OCI-LY1 (cell line): ENCODE data around the gene C1orf35.

Experiments
- H2AFZ ChIP-seq: fragments of 200-600 bp; sonication (generic), shearing (Covaris generic); 2 replicates; pipeline ENCODE4 v1.6.0; 2014; ENCODE audit warnings: antibody characterized with exemption, mild to moderate bottlenecking, low read length
- H3F3A ChIP-seq: fragments of 200-600 bp; sonication (generic), shearing (Covaris generic); 2 replicates; pipeline ENCODE4 v1.6.0; 2014; ENCODE audit warnings: mild to moderate bottlenecking, antibody characterized with exemption, low read length, moderate library complexity; ENCODE audit not compliant: insufficient read depth
- H3K27ac ChIP-seq: fragments of 200-600 bp; sonication (generic); 2 replicates; pipeline ENCODE4 v1.5.1; 2014; ENCODE audit warnings: low read length, mixed run types, mild to moderate bottlenecking, low read depth; ENCODE audit not compliant: poor library complexity, severe bottlenecking
- H3K27me3 ChIP-seq: fragments of 200-600 bp; sonication (generic); 2 replicates; pipeline ENCODE4 v1.6.0; 2014; ENCODE audit warnings: antibody characterized with exemption, mild to moderate bottlenecking, low read length, moderate library complexity; ENCODE audit not compliant: insufficient read depth
- H3K36me3 ChIP-seq: fragments of 200-600 bp; sonication (generic); 2 replicates; pipeline ENCODE4 v1.6.1; 2014; ENCODE audit warnings: mild to moderate bottlenecking, antibody characterized with exemption, low read length, moderate library complexity, mixed read lengths; ENCODE audit not compliant: insufficient read depth
- H3K4me1 ChIP-seq: fragments of 200-600 bp; sonication (generic); 2 replicates; pipeline ENCODE4 v1.5.1; 2014; ENCODE audit warnings: mild to moderate bottlenecking, low read length, moderate library complexity; ENCODE audit not compliant: insufficient read depth, severe bottlenecking
- H3K4me2 ChIP-seq: fragments of 200-600 bp; sonication (generic), shearing (Covaris generic); 2 replicates; pipeline ENCODE4 v1.6.1; 2014; ENCODE audit warnings: low read length
- H3K4me3 ChIP-seq: fragments of 200-600 bp; sonication (generic); 2 replicates; pipeline ENCODE4 v1.5.1; 2014; ENCODE audit warnings: low read length, low read depth, mild to moderate bottlenecking, mixed read lengths; ENCODE audit not compliant: poor library complexity, severe bottlenecking
- H3K79me2 ChIP-seq: fragments of 200-600 bp; shearing (Covaris generic); 2 replicates; pipeline ENCODE4 v1.6.1; 2016; ENCODE audit warnings: mixed run types, low read length, mixed read lengths; ENCODE audit not compliant: insufficient read depth
- H3K9ac ChIP-seq: fragments of 200-600 bp; sonication (generic), shearing (Covaris generic); 2 replicates; pipeline ENCODE4 v1.6.1; 2014; ENCODE audit warnings: mild to moderate bottlenecking, low read length, mixed read lengths
- H3K9me2 ChIP-seq: fragments of 200-600 bp; sonication (generic), shearing (Covaris generic); 2 replicates; pipeline ENCODE4 v1.6.1; 2014; ENCODE audit warnings: low read depth, mild to moderate bottlenecking, low read length, mixed read lengths
- H3K9me3 ChIP-seq: fragments of 200-600 bp; shearing (Covaris generic); 2 replicates; pipeline ENCODE4 v1.6.1; 2014; ENCODE audit warnings: low read length, mixed read lengths
- H4K20me1 ChIP-seq: fragments of 200-600 bp; sonication (generic), shearing (Covaris generic); 2 replicates; pipeline ENCODE4 v1.6.0; 2016; ENCODE audit warnings: mild to moderate bottlenecking, low read length; ENCODE audit not compliant: insufficient read depth
- EZH2 ChIP-seq: fragments of 200-600 bp; sonication (generic), shearing (Covaris generic); IDR thresholded peaks from 2 replicates; pipeline ENCODE4 v1.8.0; 2017; ENCODE audit warnings: borderline replicate concordance, mixed run types, mild to moderate bottlenecking, antibody characterized with exemption, low read length, moderate library complexity, mixed read lengths
- TF ChIP-seq, protein P1 (sequence below): fragments of 200-600 bp; sonication (generic), shearing (Covaris generic); IDR thresholded peaks from 2 replicates; pipeline ENCODE4 v1.5.1; 2017; ENCODE audit warnings: mild to moderate bottlenecking, antibody characterized with exemption, low read length, moderate library complexity, mixed read lengths

Gene C1orf35

DNA sequence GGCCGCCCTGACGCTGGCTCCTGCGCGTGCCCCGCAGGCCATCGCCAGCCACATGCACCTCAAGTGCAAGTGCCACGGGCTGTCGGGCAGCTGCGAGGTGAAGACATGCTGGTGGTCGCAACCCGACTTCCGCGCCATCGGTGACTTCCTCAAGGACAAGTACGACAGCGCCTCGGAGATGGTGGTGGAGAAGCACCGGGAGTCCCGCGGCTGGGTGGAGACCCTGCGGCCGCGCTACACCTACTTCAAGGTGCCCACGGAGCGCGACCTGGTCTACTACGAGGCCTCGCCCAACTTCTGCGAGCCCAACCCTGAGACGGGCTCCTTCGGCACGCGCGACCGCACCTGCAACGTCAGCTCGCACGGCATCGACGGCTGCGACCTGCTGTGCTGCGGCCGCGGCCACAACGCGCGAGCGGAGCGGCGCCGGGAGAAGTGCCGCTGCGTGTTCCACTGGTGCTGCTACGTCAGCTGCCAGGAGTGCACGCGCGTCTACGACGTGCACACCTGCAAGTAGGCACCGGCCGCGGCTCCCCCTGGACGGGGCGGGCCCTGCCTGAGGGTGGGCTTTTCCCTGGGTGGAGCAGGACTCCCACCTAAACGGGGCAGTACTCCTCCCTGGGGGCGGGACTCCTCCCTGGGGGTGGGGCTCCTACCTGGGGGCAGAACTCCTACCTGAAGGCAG, 44.0 kb downstream of the C1orf35 start:
- TF ChIP-seq, protein P1, sequence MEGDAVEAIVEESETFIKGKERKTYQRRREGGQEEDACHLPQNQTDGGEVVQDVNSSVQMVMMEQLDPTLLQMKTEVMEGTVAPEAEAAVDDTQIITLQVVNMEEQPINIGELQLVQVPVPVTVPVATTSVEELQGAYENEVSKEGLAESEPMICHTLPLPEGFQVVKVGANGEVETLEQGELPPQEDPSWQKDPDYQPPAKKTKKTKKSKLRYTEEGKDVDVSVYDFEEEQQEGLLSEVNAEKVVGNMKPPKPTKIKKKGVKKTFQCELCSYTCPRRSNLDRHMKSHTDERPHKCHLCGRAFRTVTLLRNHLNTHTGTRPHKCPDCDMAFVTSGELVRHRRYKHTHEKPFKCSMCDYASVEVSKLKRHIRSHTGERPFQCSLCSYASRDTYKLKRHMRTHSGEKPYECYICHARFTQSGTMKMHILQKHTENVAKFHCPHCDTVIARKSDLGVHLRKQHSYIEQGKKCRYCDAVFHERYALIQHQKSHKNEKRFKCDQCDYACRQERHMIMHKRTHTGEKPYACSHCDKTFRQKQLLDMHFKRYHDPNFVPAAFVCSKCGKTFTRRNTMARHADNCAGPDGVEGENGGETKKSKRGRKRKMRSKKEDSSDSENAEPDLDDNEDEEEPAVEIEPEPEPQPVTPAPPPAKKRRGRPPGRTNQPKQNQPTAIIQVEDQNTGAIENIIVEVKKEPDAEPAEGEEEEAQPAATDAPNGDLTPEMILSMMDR = no peak
- no peak for TF ChIP-seq EZH2
- no peak overlapping the region for H3K9ac ChIP-seq

DNA sequence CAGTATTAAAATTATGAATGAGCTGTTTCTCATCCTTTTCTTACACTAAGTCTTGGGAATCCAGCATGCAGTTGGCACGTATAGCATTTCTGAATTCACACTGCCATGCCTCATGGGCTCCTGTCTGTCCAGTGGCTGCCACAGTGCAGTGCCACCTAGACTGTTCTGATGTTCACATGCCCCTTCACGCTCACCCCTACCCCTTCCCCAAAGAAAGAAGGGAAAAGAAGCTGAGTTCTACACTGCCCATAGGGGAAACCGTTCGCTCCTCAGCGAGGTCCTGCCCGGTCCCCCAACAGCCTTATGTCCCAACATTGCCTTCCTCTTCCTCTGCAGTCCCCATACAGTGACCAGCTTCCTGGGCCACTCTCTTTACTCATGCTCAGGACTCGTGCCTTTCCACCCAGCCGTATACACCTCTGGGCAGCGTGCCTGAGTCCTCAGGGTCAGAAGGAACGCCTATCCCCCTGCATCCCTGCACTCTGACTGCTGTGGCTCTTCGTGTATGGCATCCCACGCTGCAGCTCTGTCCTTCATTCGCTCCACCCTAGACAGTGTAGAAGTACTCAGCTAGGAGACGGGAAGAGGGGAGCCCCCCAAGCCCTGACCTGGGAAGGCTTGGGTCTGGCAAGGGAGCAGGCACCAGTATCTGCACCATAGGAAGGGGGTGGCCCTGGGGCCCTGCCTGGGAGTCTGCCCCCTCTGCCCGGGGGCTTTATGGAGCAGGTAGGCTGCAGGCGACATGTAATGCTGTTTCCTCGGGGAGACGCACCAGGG, 44.8 kb downstream of the C1orf35 start:
- no peak overlapping the region for H3K4me2 ChIP-seq
- H3K9me3 ChIP-seq = no peaks in the 10 kb centered on the region

More for the DNA sequence above, 44.0 kb downstream of the C1orf35 start:
- H3K4me1 ChIP-seq = no peaks in the 10 kb centered on the region
- no peaks in the 10 kb centered on the region for H4K20me1 ChIP-seq
- no peaks in the 10 kb centered on the region for H3K9me2 ChIP-seq
- no peaks in the 10 kb centered on the region for H3K27me3 ChIP-seq
- no peak overlapping the region for H3K4me2 ChIP-seq
- no peaks in the 10 kb centered on the region for H3K36me3 ChIP-seq
- no peak overlapping the region for H2AFZ ChIP-seq
- H3K9me3 ChIP-seq = no peaks in the 10 kb centered on the region
- H3K79me2 ChIP-seq = no peaks in the 10 kb centered on the region
- H3K4me3 ChIP-seq = no peak overlapping the region
- H3F3A ChIP-seq = no peaks in the 10 kb centered on the region
- H3K27ac ChIP-seq = no peak overlapping the region

More for the DNA sequence above, 44.8 kb downstream of the C1orf35 start:
- Histone ChIP-seq H3K36me3 (no peaks in the 10 kb centered on the region), H3K9me2 (no peaks in the 10 kb centered on the region), H3K9ac (no peak overlapping the region), H3K79me2 (no peaks in the 10 kb centered on the region), H3F3A (no peaks in the 10 kb centered on the region), H4K20me1 (no peaks in the 10 kb centered on the region), H3K4me3 (no peak overlapping the region), H3K4me1 (no peaks in the 10 kb centered on the region), H3K27ac (no peak overlapping the region), H2AFZ (no peak overlapping the region), H3K27me3 (no peaks in the 10 kb centered on the region)
- TF ChIP-seq, protein P1 = no peak
- no peak for TF ChIP-seq EZH2
